ENCODE data around the gene VWDE. TPM values are rescaled to one million over a fixed set of nuclear protein-coding genes. Genes with fewer than 3 reads are reported as not detected.

VWDE gene
- total RNA-seq, 2 donors from 2014 or later: 11.8 to 12.1 TPM

DNA sequence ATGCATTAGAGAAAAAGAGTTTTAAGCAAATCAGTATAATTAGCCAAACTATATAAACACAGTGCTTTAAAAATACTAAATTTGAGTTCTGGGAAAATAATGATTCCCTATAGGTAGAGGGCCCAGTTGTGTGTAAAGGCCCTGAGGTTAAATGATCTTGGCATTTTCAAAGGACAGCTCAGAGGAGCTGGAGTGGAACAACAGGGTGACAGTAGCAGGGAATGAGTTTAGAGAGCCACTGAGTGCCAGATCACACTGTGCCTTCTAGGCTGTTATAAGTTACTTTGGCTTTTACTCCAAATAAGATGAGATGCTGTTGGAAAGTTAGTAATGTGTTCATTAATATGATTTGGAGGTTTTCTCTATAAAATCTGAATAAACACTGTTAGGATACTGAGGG, 34.6 kb downstream of the VWDE start:
- no peak for TF ChIP-seq CTCF (conservative IDR thresholded peaks at IDR 0.05)
- H3K36me3 Mint-ChIP-seq (ENCODE audit: low read depth): peaks cover 2% of the 10 kb centered on the region
- no peaks in the 10 kb centered on the region for H3K27me3 Mint-ChIP-seq (ENCODE audit: insufficient read depth)
- Histone ChIP-seq H3K27ac (ENCODE audit: low read depth, low read length) (no peak overlapping the region), H3K27me3 (ENCODE audit: control insufficient read depth, insufficient read depth, low read length, poor library complexity, severe bottlenecking) (no peaks in the 10 kb centered on the region), H3K9ac (ENCODE audit: extremely low read depth, low read length, poor library complexity, severe bottlenecking) (no peak overlapping the region), H3K36me3 (ENCODE audit: control insufficient read depth, insufficient read depth, low read length) (no peaks in the 10 kb centered on the region), H3K9me3 (ENCODE audit: control insufficient read depth, low read length) (no peaks in the 10 kb centered on the region), H3K4me1 (ENCODE audit: control insufficient read depth, insufficient read depth, low read length) (no peaks in the 10 kb centered on the region), H3K4me3 (ENCODE audit: low read length) (no peak overlapping the region)
- H3K27ac Mint-ChIP-seq: no peak overlapping the region
- no peak overlapping the region for H3K4me3 Mint-ChIP-seq
- no peaks in the 10 kb centered on the region for H3K9me3 Mint-ChIP-seq
- DNase-seq: no peak
- H3K4me1 Mint-ChIP-seq: no peaks in the 10 kb centered on the region

- Histone ChIP-seq H3K4me1 (ENCODE audit: control insufficient read depth, insufficient read depth, low read length) (no peaks in the 10 kb centered on the region), H3K9me3 (ENCODE audit: control insufficient read depth, low read length) (no peaks in the 10 kb centered on the region), H3K27ac (ENCODE audit: low read depth, low read length) (no peak overlapping the region), H3K4me3 (ENCODE audit: low read length) (no peak overlapping the region), H3K27me3 (ENCODE audit: control insufficient read depth, insufficient read depth, low read length, poor library complexity, severe bottlenecking) (no peaks in the 10 kb centered on the region), H3K9ac (ENCODE audit: extremely low read depth, low read length, poor library complexity, severe bottlenecking) (no peak overlapping the region), H3K36me3 (ENCODE audit: control insufficient read depth, insufficient read depth, low read length) (no peaks in the 10 kb centered on the region)
- no peaks in the 10 kb centered on the region for H3K27me3 Mint-ChIP-seq (ENCODE audit: insufficient read depth)
- no peak overlapping the region for H3K4me3 Mint-ChIP-seq
- TF ChIP-seq CTCF (conservative IDR thresholded peaks at IDR 0.05): no peak
- no peaks in the 10 kb centered on the region for H3K4me1 Mint-ChIP-seq
- no peak overlapping the region for H3K27ac Mint-ChIP-seq
- no peaks in the 10 kb centered on the region for H3K9me3 Mint-ChIP-seq
- DNase-seq: no peak
- WGBS, 2 experiments (ENCODE audit: insufficient coverage in 1 of 2, insufficient read length in 1 of 2): 79% methylated on average over 2 of the region's 2 CpGs; no CpG with 5 or more reads in 1 of the 2 experiments
- H3K36me3 Mint-ChIP-seq (ENCODE audit: low read depth): peaks cover 3% of the 10 kb centered on the region
These were observed 42.7 kb downstream of the VWDE start for GRCh38 chr7:12360948-12361347.

DNA sequence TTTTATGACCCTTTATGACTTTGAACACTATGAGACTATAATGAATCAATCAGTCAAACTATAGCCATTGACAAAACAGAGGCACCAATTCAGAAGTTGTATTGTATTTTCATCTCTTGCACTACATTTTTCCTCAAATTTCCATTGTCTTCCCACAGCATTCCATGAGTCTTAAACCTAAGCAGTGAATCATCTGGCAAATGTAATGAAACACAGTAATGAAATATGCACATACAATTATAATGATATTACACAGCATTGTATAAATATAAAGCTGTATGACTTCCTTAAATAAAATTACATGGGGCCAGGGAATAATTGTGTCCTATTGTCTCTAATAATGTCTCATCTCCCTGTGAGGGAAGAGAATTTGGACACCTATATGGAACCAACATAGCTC, 45.0 kb downstream of the VWDE start:
- H3K36me3 Mint-ChIP-seq (ENCODE audit: low read depth): peaks cover 3% of the 10 kb centered on the region
- Histone ChIP-seq H3K9me3 (ENCODE audit: control insufficient read depth, low read length) (no peaks in the 10 kb centered on the region), H3K27ac (ENCODE audit: low read depth, low read length) (no peak overlapping the region), H3K9ac (ENCODE audit: extremely low read depth, low read length, poor library complexity, severe bottlenecking) (no peak overlapping the region), H3K27me3 (ENCODE audit: control insufficient read depth, insufficient read depth, low read length, poor library complexity, severe bottlenecking) (no peaks in the 10 kb centered on the region), H3K36me3 (ENCODE audit: control insufficient read depth, insufficient read depth, low read length) (no peaks in the 10 kb centered on the region), H3K4me1 (ENCODE audit: control insufficient read depth, insufficient read depth, low read length) (no peaks in the 10 kb centered on the region), H3K4me3 (ENCODE audit: low read length) (no peak overlapping the region)
- no peaks in the 10 kb centered on the region for H3K9me3 Mint-ChIP-seq
- no peak overlapping the region for H3K27ac Mint-ChIP-seq
- no peak for DNase-seq
- TF ChIP-seq CTCF (conservative IDR thresholded peaks at IDR 0.05): no peak
- no peaks in the 10 kb centered on the region for H3K4me1 Mint-ChIP-seq
- H3K4me3 Mint-ChIP-seq: no peak overlapping the region
- H3K27me3 Mint-ChIP-seq (ENCODE audit: insufficient read depth): no peaks in the 10 kb centered on the region
